GM12878 (cell line): ENCODE results near the gene MGLL.

Experiments
- EGR1 ChIP-seq, 2 experiments: IDR thresholded peaks; 1 replicate in 1 of 2; 2 replicates in 1 of 2; pipeline ENCODE4 v1.6.1; 2011 to 2012; ENCODE audit warnings: low read depth in 2 of 2, low read length in 2 of 2, borderline replicate concordance in 1 of 2, mild to moderate bottlenecking in 1 of 2, moderate library complexity in 1 of 2
- KDM1A ChIP-seq: fragments of 200-600 bp; sonication (generic); IDR thresholded peaks from 2 replicates; pipeline ENCODE4 v1.6.1; 2016; ENCODE audit warnings: borderline replicate concordance
- MXI1 ChIP-seq: fragments of 150-350 bp; IDR thresholded peaks from 2 replicates; pipeline ENCODE4 v1.6.1; 2011; ENCODE audit warnings: low read depth, mild to moderate bottlenecking, inconsistent platforms, low read length, improper control_type of control experiment
- NFXL1 ChIP-seq: fragments of 450-650 bp; IDR thresholded peaks from 2 replicates; pipeline ENCODE4 v1.6.1; 2017; ENCODE audit warnings: antibody characterized with exemption, mild to moderate bottlenecking, borderline replicate concordance
- POLR2AphosphoS5 ChIP-seq: IDR thresholded peaks from 2 replicates; pipeline ENCODE4 v1.6.1; 2011; ENCODE audit warnings: mild to moderate bottlenecking, low read length, inconsistent platforms
- SIN3A ChIP-seq: IDR thresholded peaks from 2 replicates; pipeline ENCODE4 v1.6.1; 2012; ENCODE audit warnings: low read depth, low read length, improper control_type of control experiment
- SRF ChIP-seq, 2 experiments: IDR thresholded peaks; 2 replicates each; pipeline ENCODE4 v1.6.1; 2011; ENCODE audit warnings: low read depth in 2 of 2, low read length in 2 of 2, mild to moderate bottlenecking in 1 of 2, moderate library complexity in 1 of 2
- STAT1 ChIP-seq: fragments of 450-650 bp; conservative IDR thresholded peaks from 2 replicates; pipeline ENCODE4 v1.6.1; 2014; ENCODE audit warnings: antibody characterized with exemption, mild to moderate bottlenecking
- TCF12 ChIP-seq: IDR thresholded peaks from 2 replicates; pipeline ENCODE4 v1.6.1; 2011; ENCODE audit warnings: low read depth, mild to moderate bottlenecking, low read length
- YY1 ChIP-seq: IDR thresholded peaks from 2 replicates; pipeline ENCODE4 v1.6.1; 2011; ENCODE audit warnings: low read depth, mild to moderate bottlenecking, low read length
- TF ChIP-seq, protein P1 (sequence below), 3 experiments: IDR thresholded peaks in 2 of 3; conservative IDR thresholded peaks in 1 of 3; 2 replicates each; pipeline ENCODE4 v1.5.1; 2011; ENCODE audit warnings: low read depth in 3 of 3, low read length in 3 of 3, mild to moderate bottlenecking in 3 of 3, control low read depth in 2 of 3, moderate library complexity in 2 of 3, inconsistent platforms in 1 of 3, mixed read lengths in 1 of 3; ENCODE audit not compliant: control insufficient read depth in 2 of 3, insufficient read depth in 1 of 3; ENCODE audit errors: extremely low read depth in 1 of 3
- TF ChIP-seq, protein P2 (sequence below): IDR thresholded peaks from 2 replicates; pipeline ENCODE4 v1.6.1; 2011; ENCODE audit warnings: borderline replicate concordance, low read depth, mild to moderate bottlenecking, moderate library complexity, mixed read lengths, low read length; ENCODE audit not compliant: insufficient read depth; ENCODE audit errors: extremely low read length
- TF ChIP-seq, protein P3 (sequence below): IDR thresholded peaks from 2 replicates; pipeline ENCODE4 v1.6.1; 2011; ENCODE audit warnings: mild to moderate bottlenecking, low read depth, low read length, moderate library complexity; ENCODE audit not compliant: insufficient replicate concordance

DNA sequence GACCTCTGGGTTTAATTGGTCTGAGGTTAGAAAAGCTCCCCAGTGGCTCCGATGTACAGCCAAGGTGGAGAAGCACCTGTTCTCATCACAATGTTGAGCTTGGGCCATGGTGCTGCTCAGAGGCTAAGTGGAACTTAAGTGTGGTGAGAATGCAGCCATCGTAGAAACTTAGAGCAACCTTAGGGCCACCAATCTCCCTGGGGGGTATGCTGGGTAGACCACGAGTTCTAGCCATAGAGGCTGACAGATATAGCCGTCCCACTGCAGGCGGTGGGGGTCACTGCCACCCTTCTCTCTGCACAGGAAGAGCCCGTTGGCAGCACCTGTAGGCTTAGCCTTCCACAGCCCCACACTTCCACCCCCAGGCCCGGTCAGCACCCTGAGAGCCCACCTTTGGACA is 38.0 kb downstream of the MGLL start:
- TF ChIP-seq, protein P1, sequence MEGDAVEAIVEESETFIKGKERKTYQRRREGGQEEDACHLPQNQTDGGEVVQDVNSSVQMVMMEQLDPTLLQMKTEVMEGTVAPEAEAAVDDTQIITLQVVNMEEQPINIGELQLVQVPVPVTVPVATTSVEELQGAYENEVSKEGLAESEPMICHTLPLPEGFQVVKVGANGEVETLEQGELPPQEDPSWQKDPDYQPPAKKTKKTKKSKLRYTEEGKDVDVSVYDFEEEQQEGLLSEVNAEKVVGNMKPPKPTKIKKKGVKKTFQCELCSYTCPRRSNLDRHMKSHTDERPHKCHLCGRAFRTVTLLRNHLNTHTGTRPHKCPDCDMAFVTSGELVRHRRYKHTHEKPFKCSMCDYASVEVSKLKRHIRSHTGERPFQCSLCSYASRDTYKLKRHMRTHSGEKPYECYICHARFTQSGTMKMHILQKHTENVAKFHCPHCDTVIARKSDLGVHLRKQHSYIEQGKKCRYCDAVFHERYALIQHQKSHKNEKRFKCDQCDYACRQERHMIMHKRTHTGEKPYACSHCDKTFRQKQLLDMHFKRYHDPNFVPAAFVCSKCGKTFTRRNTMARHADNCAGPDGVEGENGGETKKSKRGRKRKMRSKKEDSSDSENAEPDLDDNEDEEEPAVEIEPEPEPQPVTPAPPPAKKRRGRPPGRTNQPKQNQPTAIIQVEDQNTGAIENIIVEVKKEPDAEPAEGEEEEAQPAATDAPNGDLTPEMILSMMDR (IDR thresholded peaks at IDR 0.05 in 2 of 3, conservative IDR thresholded peaks at IDR 0.05 in 1 of 3; ENCODE audit: control insufficient read depth in 2 of 3, extremely low read depth in 1 of 3, insufficient read depth in 1 of 3, low read depth in 3 of 3, low read length in 3 of 3) = no peak
- TF ChIP-seq POLR2AphosphoS5 = no peak
- TF ChIP-seq SRF (IDR thresholded peaks at IDR 0.05; ENCODE audit: low read depth in 2 of 2, low read length in 2 of 2) = no peak
- TF ChIP-seq SIN3A = no peak
- TF ChIP-seq KDM1A = no peak
- TF ChIP-seq EGR1 (IDR thresholded peaks at IDR 0.05; ENCODE audit: borderline replicate concordance in 1 of 2, low read depth in 2 of 2, low read length in 2 of 2) = no peak
- no peak for TF ChIP-seq STAT1
- TF ChIP-seq, protein P2, sequence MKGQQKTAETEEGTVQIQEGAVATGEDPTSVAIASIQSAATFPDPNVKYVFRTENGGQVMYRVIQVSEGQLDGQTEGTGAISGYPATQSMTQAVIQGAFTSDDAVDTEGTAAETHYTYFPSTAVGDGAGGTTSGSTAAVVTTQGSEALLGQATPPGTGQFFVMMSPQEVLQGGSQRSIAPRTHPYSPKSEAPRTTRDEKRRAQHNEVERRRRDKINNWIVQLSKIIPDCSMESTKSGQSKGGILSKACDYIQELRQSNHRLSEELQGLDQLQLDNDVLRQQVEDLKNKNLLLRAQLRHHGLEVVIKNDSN = no peak
- no peak for TF ChIP-seq YY1
- no peak for TF ChIP-seq NFXL1
- no peak for TF ChIP-seq MXI1
- TF ChIP-seq, protein P3, sequence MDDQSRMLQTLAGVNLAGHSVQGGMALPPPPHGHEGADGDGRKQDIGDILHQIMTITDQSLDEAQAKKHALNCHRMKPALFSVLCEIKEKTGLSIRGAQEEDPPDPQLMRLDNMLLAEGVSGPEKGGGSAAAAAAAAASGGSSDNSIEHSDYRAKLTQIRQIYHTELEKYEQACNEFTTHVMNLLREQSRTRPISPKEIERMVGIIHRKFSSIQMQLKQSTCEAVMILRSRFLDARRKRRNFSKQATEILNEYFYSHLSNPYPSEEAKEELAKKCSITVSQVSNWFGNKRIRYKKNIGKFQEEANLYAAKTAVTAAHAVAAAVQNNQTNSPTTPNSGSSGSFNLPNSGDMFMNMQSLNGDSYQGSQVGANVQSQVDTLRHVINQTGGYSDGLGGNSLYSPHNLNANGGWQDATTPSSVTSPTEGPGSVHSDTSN = no peak
- no peak for TF ChIP-seq TCF12
